GM13976 (cell line): ENCODE results near the gene TIMP1.

Experiments
- DNase-seq: peaks from one replicate; pipeline ENCODE4 v3.0.0; 2012; ENCODE audit warnings: low spot score
- in situ Hi-C: fragments of 300-500 bp; cut with MboI; formaldehyde crosslinking; loops from one replicate; pipeline ENCODE4 v1.12.0; 2022; ENCODE audit warnings: low sequenced_read_pairs, mixed read lengths, inconsistent platforms; ENCODE audit not compliant: unreplicated experiment
- TF ChIP-seq, protein P1 (sequence below): IDR thresholded peaks from 2 replicates; pipeline ENCODE4 v1.5.1; 2012; ENCODE audit warnings: borderline replicate concordance, mild to moderate bottlenecking; ENCODE audit not compliant: insufficient read depth; ENCODE audit errors: extremely low read depth, missing control alignments, control extremely low read depth

TIMP1 gene

DNA sequence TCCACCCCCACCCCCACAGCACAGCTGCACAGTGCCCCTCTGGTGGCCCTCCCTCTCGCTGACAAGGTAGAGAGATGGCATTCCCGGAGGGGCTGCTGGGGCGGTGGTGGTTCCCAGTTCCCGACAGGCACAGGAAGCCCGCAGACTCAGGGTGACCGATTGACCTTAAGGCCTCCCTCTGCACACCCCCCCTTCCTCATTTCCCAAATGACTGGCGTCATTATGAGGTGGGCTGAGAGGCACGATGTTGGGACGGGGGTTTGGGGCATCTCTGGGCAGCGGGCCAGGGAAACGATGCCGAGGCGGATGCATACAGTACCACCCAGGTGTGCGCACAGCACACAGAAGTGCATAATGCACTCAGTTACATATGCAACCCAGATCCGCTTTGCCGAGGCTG is 3.5 kb upstream of the TIMP1 start:
- in situ Hi-C loops, result no loop called here
- DNase-seq, result no peak

DNA sequence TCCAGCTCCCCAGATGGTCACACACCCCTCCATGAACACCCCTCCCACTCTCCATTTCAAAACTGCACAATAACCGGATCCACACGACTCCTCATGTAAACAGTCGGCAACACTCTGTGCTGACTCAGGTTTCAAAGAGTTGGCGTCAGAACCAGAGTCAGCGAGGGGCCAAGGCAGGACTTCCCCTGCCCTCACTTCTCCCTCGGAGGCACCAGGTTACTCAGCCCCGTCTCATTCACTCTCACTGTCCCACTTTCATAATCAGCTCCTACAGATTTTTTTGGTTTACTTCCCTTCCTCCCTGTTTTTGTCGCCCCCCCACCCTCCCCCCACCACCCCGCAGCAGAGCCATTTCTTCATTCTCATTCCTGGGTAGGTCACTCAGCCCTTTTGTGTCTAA is 2.7 kb upstream of the TIMP1 start:
- in situ Hi-C loops, result no loop called here

More for the DNA sequence above, 3.5 kb upstream of the TIMP1 start:
- TF ChIP-seq, protein P1, sequence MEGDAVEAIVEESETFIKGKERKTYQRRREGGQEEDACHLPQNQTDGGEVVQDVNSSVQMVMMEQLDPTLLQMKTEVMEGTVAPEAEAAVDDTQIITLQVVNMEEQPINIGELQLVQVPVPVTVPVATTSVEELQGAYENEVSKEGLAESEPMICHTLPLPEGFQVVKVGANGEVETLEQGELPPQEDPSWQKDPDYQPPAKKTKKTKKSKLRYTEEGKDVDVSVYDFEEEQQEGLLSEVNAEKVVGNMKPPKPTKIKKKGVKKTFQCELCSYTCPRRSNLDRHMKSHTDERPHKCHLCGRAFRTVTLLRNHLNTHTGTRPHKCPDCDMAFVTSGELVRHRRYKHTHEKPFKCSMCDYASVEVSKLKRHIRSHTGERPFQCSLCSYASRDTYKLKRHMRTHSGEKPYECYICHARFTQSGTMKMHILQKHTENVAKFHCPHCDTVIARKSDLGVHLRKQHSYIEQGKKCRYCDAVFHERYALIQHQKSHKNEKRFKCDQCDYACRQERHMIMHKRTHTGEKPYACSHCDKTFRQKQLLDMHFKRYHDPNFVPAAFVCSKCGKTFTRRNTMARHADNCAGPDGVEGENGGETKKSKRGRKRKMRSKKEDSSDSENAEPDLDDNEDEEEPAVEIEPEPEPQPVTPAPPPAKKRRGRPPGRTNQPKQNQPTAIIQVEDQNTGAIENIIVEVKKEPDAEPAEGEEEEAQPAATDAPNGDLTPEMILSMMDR, result no peak

DNA sequence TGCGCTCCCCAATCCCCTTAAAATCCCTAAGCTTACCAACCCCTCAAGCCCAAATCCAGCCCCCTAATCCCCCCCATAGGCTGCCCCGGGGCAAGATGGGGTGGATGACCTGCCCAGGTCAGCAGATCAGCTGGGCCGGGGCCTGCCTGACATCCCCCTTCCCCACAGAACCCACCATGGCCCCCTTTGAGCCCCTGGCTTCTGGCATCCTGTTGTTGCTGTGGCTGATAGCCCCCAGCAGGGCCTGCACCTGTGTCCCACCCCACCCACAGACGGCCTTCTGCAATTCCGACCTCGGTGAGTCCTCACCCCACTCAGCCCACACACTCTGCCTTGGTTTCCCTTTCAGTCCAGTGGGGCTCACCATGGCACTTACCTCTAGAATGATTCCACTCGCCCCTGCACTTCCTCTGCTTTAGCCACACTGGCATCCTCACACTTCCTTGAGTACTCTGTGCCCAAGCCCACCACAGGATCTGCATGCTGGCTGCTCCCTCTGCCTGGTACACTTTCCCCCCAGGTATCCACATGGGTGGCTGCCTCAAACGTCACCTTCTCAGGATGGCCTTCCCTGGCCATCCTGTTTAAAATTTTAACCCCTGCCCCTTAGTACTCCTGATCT is 1.1 kb downstream of the TIMP1 start:
- TF ChIP-seq, protein P1, result no peak
- DNase-seq, result no peak
- in situ Hi-C loops, result no loop called here

More for the DNA sequence above, 2.7 kb upstream of the TIMP1 start:
- TF ChIP-seq, protein P1, result no peak
- DNase-seq, result peak; percentile 68

- TF ChIP-seq, protein P1, result no peak
- in situ Hi-C loops, result no loop called here
- DNase-seq, result no peak
Measured at GRCh38 chrX:47584714-47585113, 2.5 kb downstream of the TIMP1 start.

GRCh38 chrX:47585273-47585672 is 3.0 kb downstream of the TIMP1 start:
- DNase-seq, result no peak
- in situ Hi-C loops, result no loop called here
- TF ChIP-seq, protein P1, result no peak

DNA sequence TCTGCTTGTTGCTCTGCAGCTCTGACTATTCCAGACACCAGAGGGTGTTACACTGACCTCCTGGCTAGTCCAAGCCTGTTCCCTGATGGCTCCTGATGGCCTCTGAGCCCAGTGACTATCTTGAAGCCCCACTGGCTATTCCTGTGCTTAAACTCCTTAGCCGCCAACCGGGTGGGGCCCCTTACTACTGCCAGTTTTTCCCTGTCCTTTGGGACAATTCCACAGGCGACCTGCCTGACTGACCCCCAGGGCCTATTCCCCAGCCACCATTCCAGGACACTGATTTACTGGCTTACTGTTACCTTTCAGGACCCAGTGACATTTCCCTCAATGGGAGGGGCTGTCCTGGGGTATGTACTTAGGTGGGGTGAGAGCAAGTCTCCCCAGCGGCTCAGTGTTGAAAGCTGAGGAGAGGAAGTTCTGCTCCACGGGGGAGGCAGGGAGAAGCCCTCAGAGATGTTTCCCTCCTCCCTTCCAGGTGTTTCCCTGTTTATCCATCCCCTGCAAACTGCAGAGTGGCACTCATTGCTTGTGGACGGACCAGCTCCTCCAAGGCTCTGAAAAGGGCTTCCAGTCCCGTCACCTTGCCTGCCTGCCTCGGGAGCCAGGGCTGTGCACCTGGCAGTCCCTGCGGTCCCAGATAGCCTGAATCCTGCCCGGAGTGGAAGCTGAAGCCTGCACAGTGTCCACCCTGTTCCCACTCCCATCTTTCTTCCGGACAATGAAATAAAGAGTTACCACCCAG is 4.0 kb downstream of the TIMP1 start:
- TF ChIP-seq, protein P1, result no peak
- in situ Hi-C loops, result no loop called here
- DNase-seq, result no peak
